ENCODE measurements around the gene PSME3IP1.

DNA sequence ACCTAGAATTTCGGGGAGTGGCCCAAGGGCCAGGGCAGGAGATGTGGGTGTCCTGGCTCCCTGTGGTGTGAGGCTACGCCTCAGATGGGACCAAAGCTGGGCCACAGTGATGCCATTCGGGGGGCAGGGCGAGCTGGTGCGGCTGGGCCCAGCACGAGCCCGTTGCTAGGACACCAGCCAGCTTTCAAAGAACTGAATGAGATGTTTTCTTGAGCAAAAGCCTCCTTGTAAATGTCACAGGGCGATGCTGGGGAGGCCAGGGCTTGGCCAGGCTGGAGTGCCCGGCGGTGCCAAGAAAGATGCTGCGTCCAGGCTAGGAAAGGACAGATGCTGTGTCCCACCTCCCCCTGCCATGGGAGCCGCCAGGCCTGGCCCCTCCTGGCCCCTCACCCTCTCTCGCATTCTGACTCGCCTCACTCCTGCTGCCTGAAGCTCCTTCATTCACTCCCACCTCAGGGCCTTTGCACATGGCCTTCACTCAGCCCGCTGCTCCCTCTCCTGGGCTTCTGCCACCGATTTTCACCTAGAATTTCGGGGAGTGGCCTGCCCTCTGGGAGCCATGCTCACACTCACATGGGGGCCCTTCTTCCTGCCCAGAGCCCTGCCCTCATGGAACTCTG, 54.4 kb downstream of the PSME3IP1 start:
- TF ChIP-seq CHD1 (IDR thresholded peaks at IDR 0.05; ENCODE audit: low read depth, low read length) (no peak), POLR2A (IDR thresholded peaks at IDR 0.05; ENCODE audit: low read depth, low read length) (no peak), MXI1 (IDR thresholded peaks at IDR 0.05; ENCODE audit: borderline replicate concordance, low read depth, low read length) (no peak), RCOR1 (IDR thresholded peaks at IDR 0.05; ENCODE audit: insufficient replicate concordance, low read length) (no peak)
- TF ChIP-seq, protein P1, sequence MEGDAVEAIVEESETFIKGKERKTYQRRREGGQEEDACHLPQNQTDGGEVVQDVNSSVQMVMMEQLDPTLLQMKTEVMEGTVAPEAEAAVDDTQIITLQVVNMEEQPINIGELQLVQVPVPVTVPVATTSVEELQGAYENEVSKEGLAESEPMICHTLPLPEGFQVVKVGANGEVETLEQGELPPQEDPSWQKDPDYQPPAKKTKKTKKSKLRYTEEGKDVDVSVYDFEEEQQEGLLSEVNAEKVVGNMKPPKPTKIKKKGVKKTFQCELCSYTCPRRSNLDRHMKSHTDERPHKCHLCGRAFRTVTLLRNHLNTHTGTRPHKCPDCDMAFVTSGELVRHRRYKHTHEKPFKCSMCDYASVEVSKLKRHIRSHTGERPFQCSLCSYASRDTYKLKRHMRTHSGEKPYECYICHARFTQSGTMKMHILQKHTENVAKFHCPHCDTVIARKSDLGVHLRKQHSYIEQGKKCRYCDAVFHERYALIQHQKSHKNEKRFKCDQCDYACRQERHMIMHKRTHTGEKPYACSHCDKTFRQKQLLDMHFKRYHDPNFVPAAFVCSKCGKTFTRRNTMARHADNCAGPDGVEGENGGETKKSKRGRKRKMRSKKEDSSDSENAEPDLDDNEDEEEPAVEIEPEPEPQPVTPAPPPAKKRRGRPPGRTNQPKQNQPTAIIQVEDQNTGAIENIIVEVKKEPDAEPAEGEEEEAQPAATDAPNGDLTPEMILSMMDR (conservative IDR thresholded peaks at IDR 0.05; ENCODE audit: low read depth, low read length) = no peak
